K562 (cell line): ENCODE results near the gene ADPRH. TPM values are rescaled to one million over a fixed set of nuclear protein-coding genes. Genes with fewer than 3 reads are reported as not detected.

ENCODE experiments used
- ATAC-seq: fragments of 200-7000 bp; cut with Tn5 transposase; 3 replicates; pipeline ENCODE4 v1.9.1; 2020; ENCODE audit warnings: moderate library complexity
- BruUV-seq: library from RNA; stranded (reverse); fragments of 400-500 nt; replicated peaks from 2 replicates; lab custom pipeline; 2021; lab: Mats Ljungman, UMichigan
- CTCF ChIA-PET: fragments of 300-600 bp; formaldehyde crosslinking; extraction: SDS; loops from one replicate; lab custom pipeline; 2021; ENCODE audit warnings: low intra/inter-chr PET ratio; lab: Yijun Ruan, JAX
- POLR2A ChIA-PET: fragments of 300-600, 350-650 bp; sonication (Branson Sonifier 250); formaldehyde crosslinking; extraction: SDS; loops from one replicate; lab custom pipeline; 2021; ENCODE audit warnings: antibody characterized with exemption, inconsistent platforms; lab: Yijun Ruan, JAX
- DNase-seq, 4 experiments: peaks; one replicate each; pipeline versions ENCODE4 v3.0.0 to v3.0.0-alpha.2; 2011 to 2018; ENCODE audit warnings: low spot score in 3 of 4, mixed read lengths in 3 of 4; ENCODE audit errors: extremely low read depth in 1 of 4
- FAIRE-seq: peaks from 2 replicates; lab custom pipeline; 2011; peaks lifted over from hg19 to GRCh38; lab: Jason Lieb, UNC
- H2AFZ ChIP-seq: 2 replicates; pipeline ENCODE4 v1.6.0; 2011; ENCODE audit warnings: low read depth, low read length, control low read depth, inconsistent platforms
- H3K27ac ChIP-seq: fragments of 200-600 bp; 3 replicates; pipeline ENCODE4 v1.8.0; 2011; ENCODE audit warnings: low read depth, mild to moderate bottlenecking, control low read depth, inconsistent platforms, low read length, moderate library complexity, mixed read lengths; ENCODE audit errors: extremely low read depth
- H3K27me3 ChIP-seq, 2 experiments: fragments of 300-600 bp in 1 of 2; 2 replicates in 1 of 2; 3 replicates in 1 of 2; pipeline versions ENCODE4 v1.6.0 to v1.8.0; 2011; ENCODE audit warnings: inconsistent platforms in 2 of 2, low read length in 2 of 2, mild to moderate bottlenecking in 1 of 2, mixed read lengths in 1 of 2, moderate library complexity in 1 of 2; ENCODE audit not compliant: control insufficient read depth in 2 of 2, insufficient read depth in 2 of 2
- H3K36me3 ChIP-seq: fragments of 300-600 bp; 3 replicates; pipeline ENCODE4 v1.8.0; 2011; ENCODE audit warnings: mild to moderate bottlenecking, low read length, inconsistent platforms; ENCODE audit not compliant: control insufficient read depth, insufficient read depth
- H3K4me1 ChIP-seq, 2 experiments: fragments of 200-600 bp in 1 of 2; replicated peaks in 1 of 2; 2 replicates in 1 of 2; 3 replicates in 1 of 2; pipeline versions ENCODE4 v1.5.1 to v1.8.0; 2011; ENCODE audit warnings: inconsistent platforms in 2 of 2, low read length in 2 of 2, mild to moderate bottlenecking in 1 of 2, mixed read lengths in 1 of 2, moderate library complexity in 1 of 2; ENCODE audit not compliant: control insufficient read depth in 2 of 2, insufficient read depth in 2 of 2
- H3K4me2 ChIP-seq: 2 replicates; pipeline ENCODE4 v1.6.1; 2011; ENCODE audit warnings: low read length, control low read depth, inconsistent platforms, mixed read lengths; ENCODE audit not compliant: insufficient read depth
- H3K4me3 ChIP-seq: fragments of 200-600 bp; sonication (generic), shearing (Covaris generic); 2 replicates; pipeline ENCODE4 v1.5.1; 2016; ENCODE audit warnings: control low read depth, inconsistent platforms
- H3K79me2 ChIP-seq: fragments of 200-600 bp; 3 replicates; pipeline ENCODE4 v1.8.0; 2011; ENCODE audit warnings: low read length, inconsistent platforms; ENCODE audit not compliant: control insufficient read depth, insufficient read depth
- H3K9ac ChIP-seq, 2 experiments: 2 replicates each; pipeline versions ENCODE4 v1.6.0 to v1.6.1; 2011; ENCODE audit warnings: low read depth in 2 of 2, low read length in 2 of 2, control low read depth in 1 of 2, inconsistent platforms in 1 of 2, mild to moderate bottlenecking in 1 of 2, mixed read lengths in 1 of 2; ENCODE audit not compliant: insufficient read depth in 1 of 2
- H3K9me1 ChIP-seq: one replicate; pipeline ENCODE4 v1.6.0; 2011; ENCODE audit warnings: inconsistent platforms, mild to moderate bottlenecking, low read length, moderate library complexity; ENCODE audit not compliant: control insufficient read depth, insufficient read depth
- H3K9me3 ChIP-seq: replicated peaks from 2 replicates; pipeline ENCODE4 v1.5.1; 2011; ENCODE audit warnings: low read depth, low read length, inconsistent platforms; ENCODE audit not compliant: control insufficient read depth, insufficient read depth
- H4K20me1 ChIP-seq: replicated peaks from 2 replicates; pipeline ENCODE4 v1.6.1; 2011; ENCODE audit warnings: low read length, inconsistent platforms, mixed read lengths; ENCODE audit not compliant: control insufficient read depth, insufficient read depth
- CTCF ChIP-seq, 3 experiments: IDR thresholded peaks in 2 of 3; conservative IDR thresholded peaks in 1 of 3; 2 replicates each; pipeline ENCODE4 v1.5.1; 2011 to 2012; ENCODE audit warnings: low read length in 3 of 3, mild to moderate bottlenecking in 3 of 3, control low read depth in 2 of 3, improper control_type of control experiment in 1 of 3, inconsistent platforms in 1 of 3, low read depth in 1 of 3, mixed read lengths in 1 of 3, moderate library complexity in 1 of 3; ENCODE audit not compliant: insufficient read depth in 2 of 3
- MAFG ChIP-seq: fragments of 450-650 bp; conservative IDR thresholded peaks from 2 replicates; pipeline ENCODE4 v1.6.1; 2016; ENCODE audit warnings: missing genetic modification characterization, missing compliant biosample characterization
- MCM7 ChIP-seq, 2 experiments: fragments of 450-650 bp; IDR thresholded peaks; 2 replicates each; pipeline ENCODE4 v1.6.1; 2016 to 2018
- MTA1 ChIP-seq: fragments of 450-650 bp; IDR thresholded peaks from 2 replicates; pipeline ENCODE4 v1.6.1; 2017; ENCODE audit warnings: borderline replicate concordance
- MXD1 ChIP-seq: fragments of 250-450 bp; sonication (Bioruptor Pico); IDR thresholded peaks from 2 replicates; pipeline ENCODE4 v1.8.0; 2021; ENCODE audit warnings: borderline replicate concordance, mild to moderate bottlenecking, moderate library complexity; ENCODE audit not compliant: poor library complexity, severe bottlenecking
- RNF2 ChIP-seq: sonication (generic); IDR thresholded peaks from 2 replicates; pipeline ENCODE4 v1.6.1; 2016
- SMAD2 ChIP-seq: fragments of 150-350 bp; IDR thresholded peaks from 2 replicates; pipeline ENCODE4 v1.6.1; 2014; ENCODE audit warnings: low read depth, mild to moderate bottlenecking, low read length
- SMARCA5 ChIP-seq: fragments of 450-650 bp; IDR thresholded peaks from 2 replicates; pipeline ENCODE4 v1.6.1; 2016
- THAP12 ChIP-seq: fragments of 250-450 bp; sonication (Bioruptor Pico); IDR thresholded peaks from 2 replicates; pipeline ENCODE4 v1.9.0; 2021; ENCODE audit warnings: mild to moderate bottlenecking, inconsistent platforms
- XRCC4 ChIP-seq: IDR thresholded peaks from one replicate; pipeline ENCODE4 v1.6.1; 2011; ENCODE audit not compliant: insufficient read depth, insufficient read length; ENCODE audit errors: extremely low read depth
- ZNF639 ChIP-seq, 2 experiments: fragments of 200-800 bp in 1 of 2; sonication (Bioruptor generic) in 1 of 2; sonication (generic) in 1 of 2; formaldehyde crosslinking in 1 of 2; IDR thresholded peaks in 1 of 2; conservative IDR thresholded peaks in 1 of 2; 2 replicates each; pipeline versions ENCODE4 v1.5.0 to v1.6.1; 2016 to 2020; ENCODE audit warnings: missing compliant biosample characterization in 1 of 2, missing genetic modification characterization in 1 of 2, missing genetic modification reagents in 1 of 2
- WGBS: fragments of 100-300 bp; shearing (Covaris generic); methylation state at CpG from one replicate; pipeline ENCODE4 v1.1.6; 2016; ENCODE audit warnings: low coverage, mixed read lengths; ENCODE audit not compliant: insufficient coverage; ENCODE audit errors: missing lambda C conversion rate; 5-methylcytosine and 5-hydroxymethylcytosine counted together
- in situ Hi-C: fragments of 300-500 bp; cut with MboI; formaldehyde crosslinking; loops from 4 replicates; pipeline ENCODE4 v1.15.0; 2018; ENCODE audit warnings: inconsistent platforms, mixed read lengths
- intact Hi-C: fragments of 100-400 bp; cut with micrococcal nuclease; formaldehyde crosslinking; loops from 2 replicates; pipeline ENCODE4 v1.14.2; 2022
- polyA plus RNA-seq, 8 experiments: library from polyadenylated mRNA; depleted of rRNA in 4 of 8; stranded (reverse) in 5 of 8; unstranded in 3 of 8; fragments of >200 nt; fragmentation: Nextera tagmentation in 2 of 8; fragmentation: Illumina TruSeq in 1 of 8; extraction: Ambion mirVana in 2 of 8; extraction: Trizol in 1 of 8; gene quantifications; 2 replicates each; pipeline versions ENCODE4 v1.2.1 to v1.2.3, GENCODE V29; 2011 to 2014; ENCODE audit warnings: inconsistent platforms in 1 of 8, missing spikeins in 1 of 8
- total RNA-seq, 7 experiments: library from RNA; depleted of rRNA in 6 of 7; stranded (reverse); fragments of >200 nt in 6 of 7; fragmentation: Illumina TruSeq in 2 of 7; extraction: Trizol in 2 of 7; gene quantifications; 2 replicates each; pipeline versions ENCODE4 v1.2.1 to v1.2.3, GENCODE V29; 2011 to 2021; ENCODE audit warnings: low replicate concordance in 1 of 7
- TF ChIP-seq, protein P1 (sequence below): fragments of 250-450 bp; sonication (Bioruptor Pico); IDR thresholded peaks from 2 replicates; pipeline ENCODE4 v1.8.0; 2022; ENCODE audit warnings: inconsistent platforms, mild to moderate bottlenecking, moderate library complexity, borderline replicate concordance

ADPRH gene
- total and polyA plus RNA-seq, 9 of the 15 experiments (the other 6 are each of a cell fraction or from before 2014, with no cell fraction given), result 0.01 to 1.4 (median 0.65) TPM

DNA sequence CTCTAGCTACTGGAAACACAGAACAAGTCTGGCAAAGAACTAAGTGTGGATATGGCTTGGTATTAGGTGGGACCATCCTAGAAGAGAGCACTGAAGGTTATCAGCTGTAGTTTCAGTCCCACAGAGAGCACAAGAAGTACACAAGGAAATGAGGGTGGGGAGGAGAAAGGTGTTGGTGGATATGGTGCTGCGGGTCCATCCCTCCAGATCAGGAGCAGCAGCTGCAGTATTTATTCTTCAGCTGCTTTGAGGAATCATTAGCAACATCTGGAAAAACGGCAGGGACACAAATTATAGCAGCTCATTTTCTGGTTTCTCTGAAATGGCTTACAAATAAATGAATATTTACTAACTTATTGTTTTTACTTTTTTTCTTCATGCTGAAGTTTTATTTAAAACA, 48.8 kb upstream of the ADPRH start:
- Histone ChIP-seq H3K27ac (no peak overlapping the region), H3K4me1 (no peaks in the 10 kb centered on the region), H3K36me3 (peaks cover 5% of the 10 kb centered on the region; the same call in 1 of the 3 replicates), H3K9me3 (no peaks in the 10 kb centered on the region), H4K20me1 (no peaks in the 10 kb centered on the region), H2AFZ (no peak overlapping the region), H3K27me3 (no peaks in the 10 kb centered on the region), H3K4me2 (no peak overlapping the region), H3K79me2 (no peaks in the 10 kb centered on the region), H3K4me3 (no peak overlapping the region), H3K9ac (no peak overlapping the region), H3K9me1 (no peaks in the 10 kb centered on the region)
- 29% methylated on average over 2 of the region's 2 CpGs for WGBS
- no TSS peak for BruUV-seq
- no peak for FAIRE-seq
- in situ Hi-C loops (no loop called here), intact Hi-C loops (no loop called here)
- POLR2A ChIA-PET, result interaction anchor here (0.5 to 0.9 kb wide), 3 partner anchors 22 to 78 kb away, joined by 3 read pairs; no protein-coding TSS in a partner anchor
- CTCF ChIA-PET, result no interaction called here
- no peak for ATAC-seq
- no peak for DNase-seq
- TF ChIP-seq RNF2 (no peak), MCM7 (IDR thresholded peaks at IDR 0.05) (no peak), SMARCA5 (no peak), THAP12 (CRISPR knock-in tag) (no peak), ZNF639 (CRISPR knock-in tag; conservative IDR thresholded peaks at IDR 0.05 in 1 of 2, IDR thresholded peaks at IDR 0.05 in 1 of 2) (no peak), XRCC4 (no peak), MAFG (tag) (no peak), MXD1 (no peak), MTA1 (no peak), SMAD2 (no peak), CTCF (IDR thresholded peaks at IDR 0.05 in 2 of 3, conservative IDR thresholded peaks at IDR 0.05 in 1 of 3; ENCODE audit: insufficient read depth in 2 of 3, low read depth in 1 of 3, low read length in 3 of 3) (no peak)
- TF ChIP-seq, protein P1, sequence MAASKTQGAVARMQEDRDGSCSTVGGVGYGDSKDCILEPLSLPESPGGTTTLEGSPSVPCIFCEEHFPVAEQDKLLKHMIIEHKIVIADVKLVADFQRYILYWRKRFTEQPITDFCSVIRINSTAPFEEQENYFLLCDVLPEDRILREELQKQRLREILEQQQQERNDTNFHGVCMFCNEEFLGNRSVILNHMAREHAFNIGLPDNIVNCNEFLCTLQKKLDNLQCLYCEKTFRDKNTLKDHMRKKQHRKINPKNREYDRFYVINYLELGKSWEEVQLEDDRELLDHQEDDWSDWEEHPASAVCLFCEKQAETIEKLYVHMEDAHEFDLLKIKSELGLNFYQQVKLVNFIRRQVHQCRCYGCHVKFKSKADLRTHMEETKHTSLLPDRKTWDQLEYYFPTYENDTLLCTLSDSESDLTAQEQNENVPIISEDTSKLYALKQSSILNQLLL (CRISPR knock-in tag), result no peak
